GM21723 (cell line): ENCODE measurements around the gene ZNF592.

Experiments
- ATAC-seq: cut with Tn5 transposase; IDR thresholded peaks from one replicate; pipeline ENCODE4 v1.9.1; 2021; ENCODE audit warnings: mild to moderate bottlenecking, moderate library complexity; ENCODE audit not compliant: unreplicated experiment

ZNF592 gene

DNA sequence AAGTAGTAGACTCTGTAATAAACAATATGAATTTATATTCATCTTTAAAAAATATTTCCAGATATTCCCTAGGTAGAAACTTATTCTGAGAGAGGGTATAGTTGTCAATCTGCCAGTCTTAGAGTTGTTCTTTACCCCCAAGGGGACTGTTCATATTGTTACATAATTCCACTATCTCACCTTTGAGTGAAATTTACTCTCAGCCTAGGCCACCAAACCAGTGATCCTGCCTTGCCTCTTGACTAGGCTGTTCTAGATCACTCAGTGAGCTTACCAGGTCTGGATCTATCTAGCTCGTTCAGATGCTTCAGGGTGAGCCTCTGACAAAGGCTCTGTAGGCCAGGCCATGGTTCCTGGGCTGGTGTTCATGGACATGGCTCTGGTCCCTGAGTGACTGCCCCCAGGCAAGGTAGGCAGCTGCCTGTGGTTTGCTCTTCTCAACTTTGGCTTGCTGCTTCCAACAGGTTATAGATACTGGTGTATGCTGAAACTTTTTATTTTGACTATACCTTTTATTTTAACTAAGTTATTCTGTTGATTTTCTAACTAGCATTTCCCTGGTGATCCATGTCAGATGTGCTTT is 27.6 kb downstream of the ZNF592 start:
- ATAC-seq, result no peak

DNA sequence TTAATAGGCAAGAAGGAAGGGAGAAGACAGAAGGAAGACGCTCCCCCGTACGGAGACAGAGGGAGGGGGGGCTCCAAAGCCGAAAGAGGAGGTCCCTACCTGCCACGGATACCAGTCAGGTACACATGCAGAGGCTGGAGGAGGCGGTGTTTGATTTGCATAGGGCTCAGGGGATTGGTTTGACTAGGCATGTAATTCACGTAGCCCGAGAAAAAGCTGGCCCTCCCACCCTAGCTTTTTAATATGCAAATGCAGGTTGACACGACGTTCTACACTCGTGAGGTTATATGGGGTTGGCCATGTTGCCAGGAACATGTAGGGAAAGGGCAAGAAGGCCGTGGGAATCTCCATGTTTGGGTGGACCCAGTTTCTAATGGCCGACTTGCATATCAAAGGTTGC is 29.8 kb downstream of the ZNF592 start:
- no peak for ATAC-seq

DNA sequence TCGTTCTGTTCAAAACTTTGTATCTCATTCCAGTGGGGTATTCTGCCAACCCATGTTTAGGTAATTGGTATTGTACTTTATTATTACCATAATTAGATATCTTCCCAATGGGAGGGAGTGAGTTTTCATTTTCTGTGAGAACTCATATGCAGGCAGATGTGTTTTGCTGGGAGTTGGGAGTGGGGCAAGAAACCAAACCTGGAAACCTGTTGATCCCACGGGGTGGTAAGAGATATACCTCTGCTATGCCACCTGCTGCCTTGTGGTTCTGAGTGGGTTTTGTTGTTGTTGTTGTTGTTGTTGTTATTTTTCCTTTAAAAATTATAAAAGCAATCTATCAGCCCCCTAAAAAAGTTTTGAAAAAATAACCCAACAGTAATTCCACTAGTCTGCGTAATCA is 32.1 kb downstream of the ZNF592 start:
- no peak for ATAC-seq

GRCh38 chr15:84781495-84781894 is 33.1 kb downstream of the ZNF592 start:
- no peak for ATAC-seq

DNA sequence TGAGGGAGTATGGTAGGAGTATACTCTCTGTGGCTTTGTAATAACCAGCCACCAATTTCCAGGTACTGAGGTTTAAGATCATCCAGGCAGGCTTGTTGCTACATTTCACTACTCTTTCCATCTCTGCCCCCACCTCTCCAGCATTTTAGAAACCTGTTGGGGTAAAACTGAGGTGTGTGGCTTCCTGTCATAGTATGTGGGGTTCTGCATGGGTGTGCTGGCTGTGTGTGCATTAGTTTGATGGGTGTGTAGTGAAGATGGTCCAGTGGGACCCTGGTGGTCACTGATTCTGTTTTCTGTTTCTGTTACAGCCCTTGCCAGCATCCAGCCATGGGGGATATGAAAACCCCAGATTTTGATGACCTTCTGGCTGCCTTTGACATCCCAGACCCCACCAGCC is 34.0 kb downstream of the ZNF592 start:
- no peak for ATAC-seq

GRCh38 chr15:84783493-84784251 is 35.3 kb downstream of the ZNF592 start:
- no peak for ATAC-seq

DNA sequence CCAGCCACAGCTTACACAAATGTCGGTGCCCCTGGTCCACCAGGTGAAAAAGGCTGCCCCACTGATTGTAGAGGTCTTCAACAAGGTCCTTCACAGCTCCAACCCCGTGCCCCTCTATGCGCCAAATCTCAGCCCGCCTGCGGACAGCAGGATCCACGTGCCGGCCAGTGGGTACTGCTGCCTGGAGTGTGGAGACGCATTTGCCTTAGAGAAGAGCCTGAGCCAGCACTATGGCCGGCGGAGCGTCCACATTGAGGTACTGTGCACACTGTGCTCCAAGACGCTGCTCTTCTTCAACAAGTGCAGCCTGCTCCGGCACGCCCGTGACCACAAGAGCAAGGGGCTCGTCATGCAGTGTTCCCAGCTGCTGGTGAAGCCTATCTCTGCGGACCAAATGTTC is 35.9 kb downstream of the ZNF592 start:
- ATAC-seq, result no peak

DNA sequence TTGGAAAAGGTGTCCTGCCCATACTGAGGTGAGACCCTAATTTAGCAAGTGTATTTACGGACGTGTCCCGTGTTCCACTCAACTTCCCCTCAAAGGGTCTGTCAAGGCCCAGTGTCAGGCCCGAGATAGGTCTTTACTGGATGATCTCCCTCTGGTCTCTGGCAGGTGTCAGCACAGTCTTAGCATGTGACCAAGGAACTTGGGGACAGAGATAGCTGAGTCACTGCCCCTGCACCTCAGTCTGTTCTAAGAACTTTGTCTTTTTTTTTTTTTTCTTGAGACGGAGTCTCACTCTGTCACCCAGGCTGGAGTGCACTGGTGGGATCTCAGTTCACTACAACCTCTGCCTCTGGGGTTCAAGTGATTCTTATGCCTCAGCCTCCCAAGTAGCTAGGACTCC is 36.7 kb downstream of the ZNF592 start:
- ATAC-seq, result no peak

- ATAC-seq, result no peak
Measured at GRCh38 chr15:84788500-84788899, 40.1 kb downstream of the ZNF592 start.

DNA sequence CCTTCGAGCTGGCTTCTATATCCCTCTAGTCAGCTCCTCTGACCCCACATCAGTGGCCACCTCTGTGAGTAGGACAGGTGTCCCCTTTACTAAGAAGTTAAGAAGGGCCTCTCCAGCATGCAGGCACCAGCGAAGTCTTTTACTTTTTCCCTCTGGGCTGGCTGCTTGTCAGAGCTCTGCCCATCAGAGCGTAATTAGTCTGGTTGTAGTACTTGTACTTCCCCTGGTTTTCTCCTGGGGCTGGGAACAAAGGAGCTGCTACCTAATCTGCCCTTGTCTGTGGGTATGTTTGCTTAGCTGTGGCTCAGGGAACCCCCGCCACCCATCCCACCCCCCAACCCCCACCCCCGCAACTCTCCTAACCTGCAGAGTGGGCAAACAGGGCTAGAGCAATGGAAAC is 41.4 kb downstream of the ZNF592 start:
- no peak for ATAC-seq

GRCh38 chr15:84790676-84791075 is 42.3 kb downstream of the ZNF592 start:
- ATAC-seq, result no peak

DNA sequence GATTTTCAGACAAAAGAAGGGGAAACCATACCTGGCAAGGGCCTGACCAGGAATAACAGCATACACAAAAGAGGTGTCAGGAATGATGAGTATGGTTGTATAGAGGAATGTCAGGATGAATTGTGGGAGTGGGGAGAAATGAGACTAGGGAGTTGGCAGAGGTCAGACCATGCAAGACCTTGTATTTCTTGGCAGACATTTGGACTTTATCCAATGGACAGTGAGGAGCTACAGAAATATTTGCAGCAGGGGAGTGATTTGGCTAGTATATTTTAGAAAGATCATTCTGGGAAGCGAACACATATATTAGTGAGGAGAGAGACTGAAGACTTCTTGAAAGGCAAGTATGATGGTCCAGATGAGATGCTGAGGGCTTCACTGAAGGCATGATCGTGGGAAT is 43.4 kb downstream of the ZNF592 start:
- no peak for ATAC-seq

- no peak for ATAC-seq
Measured at GRCh38 chr15:84793431-84794161, 45.2 kb downstream of the ZNF592 start.

DNA sequence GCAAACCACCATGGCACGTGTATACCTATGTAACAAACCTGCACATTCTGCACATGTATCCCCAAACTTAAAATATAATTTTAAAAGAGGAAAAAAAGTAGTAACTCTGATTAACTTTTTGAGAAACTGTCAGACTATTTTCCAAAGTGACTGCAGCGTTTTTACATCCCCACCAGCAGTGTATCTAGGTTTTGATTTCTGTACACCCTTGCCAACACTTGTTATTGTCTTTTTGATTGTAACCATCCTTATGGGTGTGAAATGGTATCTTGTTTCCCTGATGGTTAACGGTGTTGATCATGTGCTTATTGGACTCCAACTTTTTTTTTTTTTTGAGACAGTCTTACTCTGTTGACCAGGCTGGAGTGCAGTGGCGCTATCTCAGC is 45.8 kb downstream of the ZNF592 start:
- no peak for ATAC-seq

- no peak for ATAC-seq
Measured at GRCh38 chr15:84795186-84795585, 46.8 kb downstream of the ZNF592 start.

DNA sequence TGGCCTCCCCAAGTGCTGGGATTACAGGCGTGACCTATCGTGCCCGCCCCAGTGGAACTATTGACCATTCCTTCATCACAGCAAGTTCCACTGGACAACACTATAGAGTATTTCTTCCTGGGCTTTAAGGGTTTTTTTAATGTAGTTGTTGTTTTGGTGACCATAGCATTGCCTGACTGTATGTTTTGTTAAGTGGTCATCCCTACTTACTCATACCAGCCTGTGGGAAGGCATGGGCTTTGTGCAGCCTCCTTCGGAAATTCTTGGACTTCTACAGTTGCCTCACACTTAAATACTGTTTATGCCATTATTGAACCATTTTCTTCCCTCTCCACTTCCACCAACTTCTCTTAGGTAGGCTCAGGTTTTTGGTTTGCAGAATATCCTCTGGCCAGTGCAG is 48.8 kb downstream of the ZNF592 start:
- no peak for ATAC-seq

DNA sequence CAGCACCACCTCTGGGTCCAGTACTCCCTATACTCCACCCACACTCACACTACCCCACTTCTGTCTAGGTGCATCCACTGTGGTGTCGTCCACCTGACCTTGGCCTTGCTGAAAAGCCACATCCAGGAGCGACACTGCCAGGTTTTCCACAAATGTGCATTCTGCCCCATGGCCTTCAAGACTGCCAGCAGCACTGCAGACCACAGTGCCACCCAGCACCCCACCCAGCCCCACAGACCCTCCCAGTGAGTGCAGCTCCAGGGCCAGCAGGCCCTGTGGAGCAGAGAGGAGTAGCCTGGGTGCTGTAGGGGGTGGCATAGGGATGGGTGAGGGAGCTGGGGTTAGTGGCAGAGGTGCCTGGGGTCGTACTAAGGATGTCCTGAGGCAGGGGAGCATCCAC is 49.4 kb downstream of the ZNF592 start:
- no peak for ATAC-seq

DNA sequence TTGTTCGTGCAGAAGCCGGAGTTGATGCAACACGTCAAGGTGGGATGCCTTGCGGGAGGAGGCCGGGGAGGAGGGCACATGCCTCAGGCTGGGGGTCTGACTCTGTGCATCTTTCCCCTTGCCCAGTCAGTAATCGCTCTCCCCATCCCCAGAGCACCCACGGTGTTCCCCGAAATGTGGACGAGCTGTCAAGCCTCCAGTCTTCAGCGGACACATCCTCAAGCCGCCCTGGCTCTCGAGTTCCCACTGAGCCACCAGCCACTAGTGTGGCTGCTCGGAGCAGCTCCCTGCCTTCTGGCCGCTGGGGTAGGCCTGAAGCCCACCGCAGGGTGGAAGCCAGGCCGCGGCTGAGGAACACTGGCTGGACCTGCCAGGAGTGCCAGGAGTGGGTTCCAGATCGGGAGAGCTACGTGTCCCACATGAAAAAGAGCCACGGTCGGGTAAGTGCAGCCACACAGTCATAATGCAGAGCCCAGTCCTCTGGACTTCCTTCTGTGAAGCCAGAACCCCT is 50.1 kb downstream of the ZNF592 start:
- ATAC-seq, result no peak

- ATAC-seq, result no peak
Measured at GRCh38 chr15:84799511-84800187, 51.3 kb downstream of the ZNF592 start.

GRCh38 chr15:84800365-84800806 is 52.0 kb downstream of the ZNF592 start:
- no peak for ATAC-seq
